GM18858 (cell line): ENCODE measurements around the gene SHTN1.
A peak's percentile ranks its signal among the peaks of the same experiment; 100 is the strongest.

Source experiments
- ATAC-seq: cut with Tn5 transposase; IDR thresholded peaks from one replicate; pipeline ENCODE4 v1.9.1; 2021; ENCODE audit not compliant: unreplicated experiment

SHTN1 gene, protein sequence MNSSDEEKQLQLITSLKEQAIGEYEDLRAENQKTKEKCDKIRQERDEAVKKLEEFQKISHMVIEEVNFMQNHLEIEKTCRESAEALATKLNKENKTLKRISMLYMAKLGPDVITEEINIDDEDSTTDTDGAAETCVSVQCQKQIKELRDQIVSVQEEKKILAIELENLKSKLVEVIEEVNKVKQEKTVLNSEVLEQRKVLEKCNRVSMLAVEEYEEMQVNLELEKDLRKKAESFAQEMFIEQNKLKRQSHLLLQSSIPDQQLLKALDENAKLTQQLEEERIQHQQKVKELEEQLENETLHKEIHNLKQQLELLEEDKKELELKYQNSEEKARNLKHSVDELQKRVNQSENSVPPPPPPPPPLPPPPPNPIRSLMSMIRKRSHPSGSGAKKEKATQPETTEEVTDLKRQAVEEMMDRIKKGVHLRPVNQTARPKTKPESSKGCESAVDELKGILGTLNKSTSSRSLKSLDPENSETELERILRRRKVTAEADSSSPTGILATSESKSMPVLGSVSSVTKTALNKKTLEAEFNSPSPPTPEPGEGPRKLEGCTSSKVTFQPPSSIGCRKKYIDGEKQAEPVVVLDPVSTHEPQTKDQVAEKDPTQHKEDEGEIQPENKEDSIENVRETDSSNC

GRCh38 chr10:117005026-117005526, at the start of gene SHTN1:
TSS of gene SHTN1 (minus strand) at chr10:117005187. CDS start at chr10:117005079, 108 bp downstream.
- ATAC-seq: peak; percentile 37

GRCh38 chr10:117053482-117053881, 48.5 kb upstream of the SHTN1 start:
- ATAC-seq: no peak

- ATAC-seq: no peak
Measured at GRCh38 chr10:117047947-117048346, 43.0 kb upstream of the SHTN1 start.

DNA sequence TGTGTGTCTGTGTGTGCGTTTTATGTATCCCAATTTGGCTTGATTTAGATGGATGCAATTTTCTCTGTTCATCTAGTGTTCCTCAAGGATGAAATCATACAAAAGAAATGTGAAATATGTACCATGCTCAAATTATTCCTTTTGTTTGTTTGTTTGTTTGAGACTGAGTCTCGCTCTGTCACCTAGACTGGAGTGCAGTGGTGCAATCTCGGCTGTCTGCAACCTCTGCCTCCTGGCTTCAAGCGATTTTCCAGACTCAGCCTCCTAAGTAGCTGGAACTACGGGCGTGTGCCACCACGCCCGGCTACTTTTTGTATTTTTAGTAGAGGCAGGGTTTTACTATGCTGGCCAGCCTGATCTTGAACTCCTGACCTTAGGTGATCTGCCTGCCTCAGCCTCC, 11.3 kb upstream of the SHTN1 start:
- no peak for ATAC-seq

DNA sequence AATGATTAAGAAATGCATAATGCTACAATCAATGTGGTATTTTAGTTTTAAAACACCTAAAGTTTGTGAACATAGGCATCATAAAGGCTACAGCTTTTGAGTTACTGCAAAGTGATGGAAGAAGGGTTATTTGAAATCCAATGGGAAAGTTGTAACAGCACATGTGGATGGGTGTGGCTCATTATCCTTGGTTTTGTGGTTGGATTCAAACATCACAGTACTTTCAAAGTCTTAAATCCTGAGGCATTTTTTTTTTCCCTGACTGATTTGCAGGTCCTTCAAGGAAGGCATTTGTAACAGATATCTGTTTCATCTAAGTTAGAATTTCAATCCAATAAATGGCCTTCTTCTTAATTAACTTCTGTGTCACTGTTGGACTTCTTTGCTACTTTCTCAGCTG, 9.8 kb upstream of the SHTN1 start:
- no peak for ATAC-seq

- ATAC-seq: no peak
Measured at GRCh38 chr10:117007080-117007479, 2.1 kb upstream of the SHTN1 start.

GRCh38 chr10:117005527-117006055, 604 bp upstream of the SHTN1 start:
- ATAC-seq: no peak

GRCh38 chr10:117004227-117005025, 561 bp downstream of the SHTN1 start:
- peak; percentile 45 for ATAC-seq

DNA sequence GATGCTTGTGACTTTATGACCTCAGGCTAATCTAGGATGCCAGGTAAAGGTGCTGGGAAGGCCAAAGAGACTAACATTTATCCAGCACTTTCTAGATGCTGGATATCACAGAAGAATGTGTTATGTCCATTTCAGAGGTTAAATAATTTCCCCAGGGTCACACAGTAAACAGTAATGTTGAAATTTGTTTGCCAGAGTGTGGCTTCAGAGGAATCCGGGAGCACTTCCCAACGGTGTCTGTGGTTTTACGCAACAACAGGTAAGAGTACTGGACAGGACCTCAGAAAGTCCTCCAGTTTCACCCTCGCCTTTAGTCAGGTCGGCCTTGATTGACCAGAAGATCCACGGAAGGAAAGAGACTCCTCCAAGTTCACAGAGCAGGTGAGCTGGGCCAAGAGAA, 1.7 kb downstream of the SHTN1 start:
- ATAC-seq: no peak

GRCh38 chr10:117002206-117002605, 2.8 kb downstream of the SHTN1 start:
- no peak for ATAC-seq

GRCh38 chr10:117001144-117001543, 3.8 kb downstream of the SHTN1 start:
- ATAC-seq: no peak

- no peak for ATAC-seq
Measured at GRCh38 chr10:117000580-117000979, 4.4 kb downstream of the SHTN1 start.

DNA sequence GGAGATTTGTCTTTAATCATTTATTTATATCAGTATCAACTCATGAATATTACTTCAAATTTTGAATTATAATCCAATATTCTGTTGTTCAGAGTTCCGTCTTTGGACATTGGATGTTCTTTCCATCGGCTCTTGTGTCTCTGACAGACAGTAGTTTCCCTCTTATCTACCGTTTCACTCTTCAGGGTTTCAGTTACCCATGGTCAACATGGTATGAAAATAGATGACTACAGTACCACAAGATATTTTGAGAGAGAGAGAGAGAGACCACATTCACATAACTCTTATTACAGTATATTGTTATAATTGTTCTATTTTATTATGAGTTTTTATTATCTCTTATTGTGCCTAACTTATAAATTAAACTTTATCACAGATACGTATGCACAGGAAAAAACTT, 6.8 kb downstream of the SHTN1 start:
- no peak for ATAC-seq

- ATAC-seq: no peak
Measured at GRCh38 chr10:116997015-116997414, 8.0 kb downstream of the SHTN1 start.

GRCh38 chr10:116995648-116996047, 9.3 kb downstream of the SHTN1 start:
- ATAC-seq: no peak

DNA sequence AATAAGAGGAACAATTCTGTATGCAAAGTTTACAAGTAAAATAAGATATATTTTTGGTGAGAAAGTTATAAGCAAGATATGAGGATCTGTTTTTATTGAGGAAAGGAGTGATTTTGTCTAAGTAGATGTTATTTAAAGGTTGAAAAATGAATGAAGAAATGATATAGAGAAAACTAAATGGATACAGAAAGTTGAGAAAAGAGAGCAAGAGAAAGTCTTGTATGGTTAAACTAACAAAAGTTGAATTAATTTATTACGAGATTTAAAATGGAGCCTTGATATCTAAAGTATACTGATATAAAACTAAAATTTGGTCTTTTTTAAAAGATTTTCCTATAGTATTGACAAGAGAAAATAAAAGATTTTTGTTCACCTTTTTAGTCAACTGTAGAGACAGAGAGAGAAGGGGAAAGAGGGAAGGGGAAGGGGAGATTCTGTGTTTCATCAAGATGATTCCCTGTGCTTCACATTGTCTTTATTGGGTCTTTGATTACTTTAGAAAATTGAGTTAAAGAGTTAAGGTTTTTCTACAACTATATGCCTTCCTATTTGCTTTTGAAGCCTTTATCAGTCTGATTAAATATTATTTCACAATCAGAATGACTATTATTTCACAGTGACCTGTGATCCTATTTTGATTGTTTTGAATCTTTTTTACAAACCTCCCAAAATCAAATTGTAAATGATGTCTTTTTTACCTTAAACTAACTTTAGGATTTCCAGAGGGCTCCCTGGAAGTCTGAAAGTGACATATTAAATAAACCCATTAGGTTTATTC, 10.7 kb downstream of the SHTN1 start:
- ATAC-seq: no peak

- ATAC-seq: no peak
Measured at GRCh38 chr10:116993610-116994009, 11.4 kb downstream of the SHTN1 start.

- no peak for ATAC-seq
Measured at GRCh38 chr10:116992183-116992582, 12.8 kb downstream of the SHTN1 start.

DNA sequence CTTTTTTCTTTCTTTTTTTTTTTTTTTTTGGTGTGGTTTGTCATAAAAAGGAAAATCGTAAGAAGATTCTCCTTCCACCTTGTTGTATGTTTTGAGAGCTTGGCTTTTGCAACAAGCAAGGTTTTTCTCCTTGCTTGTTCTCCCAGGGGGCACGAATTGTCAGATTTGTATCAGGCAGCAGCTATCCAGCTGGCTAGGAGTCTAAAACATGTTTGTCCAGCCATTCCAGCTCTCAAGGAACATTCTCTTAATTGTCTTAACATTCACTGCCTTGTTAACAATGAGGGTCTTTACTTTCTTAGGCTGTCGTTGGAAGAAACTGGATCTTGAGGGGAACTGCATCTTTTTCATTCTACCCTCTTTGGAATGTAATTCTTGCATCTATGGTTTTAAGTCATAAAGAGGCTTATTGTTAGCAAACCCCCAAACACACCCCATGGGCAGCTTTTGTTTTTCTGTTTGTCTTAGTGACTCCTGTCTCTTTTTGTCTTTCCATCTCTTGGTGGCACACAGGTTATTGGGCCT, 14.6 kb downstream of the SHTN1 start:
- ATAC-seq: no peak

- no peak for ATAC-seq
Measured at GRCh38 chr10:116989439-116989838, 15.5 kb downstream of the SHTN1 start.
